WI38 (cell line): ENCODE results near the gene ADRB2.
"Not testable (repeated sequence)": the region's sequence is repeated elsewhere in the genome, so short reads cannot be mapped to it uniquely, and the experiment has no call there.

Experiments
- H3K4me3 ChIP-seq: 2 replicates; pipeline ENCODE4 v1.5.1; 2011; ENCODE audit warnings: low read depth, mild to moderate bottlenecking, control low read depth, low read length
- TF ChIP-seq, protein P1 (sequence below): IDR thresholded peaks from 2 replicates; pipeline ENCODE4 v1.5.1; 2012; ENCODE audit warnings: low read depth, mild to moderate bottlenecking, control low read depth, low read length

The ADRB2 gene

DNA sequence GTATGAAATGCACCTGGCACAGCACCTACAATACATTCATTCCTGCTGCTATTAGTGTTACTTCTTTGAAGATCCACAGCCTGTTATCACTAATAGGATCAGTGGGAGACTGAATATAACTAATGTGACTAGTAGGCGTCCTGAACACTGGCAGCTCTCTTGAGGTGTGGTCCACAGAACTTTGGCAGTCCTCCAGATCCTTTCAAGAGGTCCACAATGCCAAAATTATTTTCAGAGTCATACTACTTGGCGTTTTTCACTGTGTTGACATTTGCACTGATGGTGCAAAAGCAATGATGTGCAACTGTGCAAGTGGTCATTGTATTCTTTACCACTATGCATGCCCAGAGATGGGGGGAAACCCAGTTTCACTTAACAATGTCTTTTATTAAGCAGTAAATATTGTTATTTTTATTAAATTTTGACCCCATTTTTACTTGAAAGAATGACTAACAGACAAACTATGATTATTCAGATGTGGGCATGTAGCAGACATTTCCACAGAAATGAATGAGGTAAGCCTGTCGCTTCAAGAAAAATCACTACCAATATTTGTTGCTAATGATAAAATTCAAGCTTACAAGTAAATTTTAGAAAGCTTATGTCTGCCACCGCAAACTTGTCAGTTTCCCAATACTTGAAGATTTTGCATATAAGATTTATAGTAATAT, 48.9 kb downstream of the ADRB2 start:
- TF ChIP-seq, protein P1, sequence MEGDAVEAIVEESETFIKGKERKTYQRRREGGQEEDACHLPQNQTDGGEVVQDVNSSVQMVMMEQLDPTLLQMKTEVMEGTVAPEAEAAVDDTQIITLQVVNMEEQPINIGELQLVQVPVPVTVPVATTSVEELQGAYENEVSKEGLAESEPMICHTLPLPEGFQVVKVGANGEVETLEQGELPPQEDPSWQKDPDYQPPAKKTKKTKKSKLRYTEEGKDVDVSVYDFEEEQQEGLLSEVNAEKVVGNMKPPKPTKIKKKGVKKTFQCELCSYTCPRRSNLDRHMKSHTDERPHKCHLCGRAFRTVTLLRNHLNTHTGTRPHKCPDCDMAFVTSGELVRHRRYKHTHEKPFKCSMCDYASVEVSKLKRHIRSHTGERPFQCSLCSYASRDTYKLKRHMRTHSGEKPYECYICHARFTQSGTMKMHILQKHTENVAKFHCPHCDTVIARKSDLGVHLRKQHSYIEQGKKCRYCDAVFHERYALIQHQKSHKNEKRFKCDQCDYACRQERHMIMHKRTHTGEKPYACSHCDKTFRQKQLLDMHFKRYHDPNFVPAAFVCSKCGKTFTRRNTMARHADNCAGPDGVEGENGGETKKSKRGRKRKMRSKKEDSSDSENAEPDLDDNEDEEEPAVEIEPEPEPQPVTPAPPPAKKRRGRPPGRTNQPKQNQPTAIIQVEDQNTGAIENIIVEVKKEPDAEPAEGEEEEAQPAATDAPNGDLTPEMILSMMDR = no peak
- H3K4me3 ChIP-seq = no peak overlapping the region

DNA sequence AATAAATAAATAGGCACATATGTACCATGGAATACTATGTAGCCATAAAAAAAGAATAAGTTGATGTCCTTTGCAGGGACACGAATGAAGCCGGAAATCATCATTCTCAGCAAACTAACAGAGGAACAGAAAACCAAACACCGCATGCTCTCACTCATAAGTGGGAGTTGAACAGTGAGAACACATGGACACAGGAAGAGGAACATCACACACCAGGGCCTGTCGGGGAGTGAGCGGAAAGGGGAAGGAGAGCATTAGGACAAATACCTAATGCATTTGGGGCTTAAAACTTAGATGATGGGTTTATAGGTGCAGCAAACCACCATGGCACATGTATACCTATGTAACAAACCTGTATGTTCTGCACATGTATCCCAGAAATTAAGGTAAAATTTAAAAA, 51.0 kb downstream of the ADRB2 start:
- not testable (repeated sequence) for H3K4me3 ChIP-seq
